Nephron progenitor cell (in vitro differentiated cells): ENCODE data around the gene KCNJ6.

Experiments used
- DNase-seq: peaks from one replicate; pipeline ENCODE4 v3.0.0; 2021
- H3K27ac Mint-ChIP-seq: 2 replicates; pipeline ENCODE4 v1.8.0; 2021; ENCODE audit warnings: mild to moderate bottlenecking, moderate library complexity, mixed read lengths
- H3K27me3 Mint-ChIP-seq: 2 replicates; pipeline ENCODE4 v1.8.0; 2021; ENCODE audit warnings: mild to moderate bottlenecking, low read depth, mixed read lengths; ENCODE audit not compliant: poor library complexity
- H3K36me3 Mint-ChIP-seq: 2 replicates; pipeline ENCODE4 v1.8.0; 2021; ENCODE audit warnings: low read depth, mixed read lengths
- H3K4me1 Mint-ChIP-seq: 2 replicates; pipeline ENCODE4 v1.8.0; 2021; ENCODE audit warnings: mixed read lengths
- H3K4me3 Mint-ChIP-seq: 2 replicates; pipeline ENCODE4 v1.8.0; 2021; ENCODE audit warnings: mild to moderate bottlenecking, moderate library complexity, mixed read lengths
- H3K9me3 Mint-ChIP-seq: 2 replicates; pipeline ENCODE4 v1.8.0; 2021; ENCODE audit warnings: mild to moderate bottlenecking, moderate library complexity, mixed read lengths
- CTCF ChIP-seq: fragments of 200-600 bp; sonication (generic); IDR thresholded peaks from 2 replicates; pipeline ENCODE4 v1.5.0; 2021; ENCODE audit warnings: antibody characterized with exemption

The KCNJ6 gene

GRCh38 chr21:37870221-37870620 is 46.0 kb downstream of the KCNJ6 start:
- no peaks in the 10 kb centered on the region for H3K4me1 Mint-ChIP-seq
- no peaks in the 10 kb centered on the region for H3K9me3 Mint-ChIP-seq
- no peak for TF ChIP-seq CTCF
- H3K4me3 Mint-ChIP-seq: no peak overlapping the region
- no peak for DNase-seq
- no peak overlapping the region for H3K27ac Mint-ChIP-seq
- H3K36me3 Mint-ChIP-seq: no peaks in the 10 kb centered on the region
- peaks cover 9% of the 10 kb centered on the region for H3K27me3 Mint-ChIP-seq

- no peaks in the 10 kb centered on the region for H3K4me1 Mint-ChIP-seq
- TF ChIP-seq CTCF: no peak
- no peak for DNase-seq
These were observed 46.6 kb downstream of the KCNJ6 start for GRCh38 chr21:37869661-37870060.

GRCh38 chr21:37868446-37869295 is 47.6 kb downstream of the KCNJ6 start:
- H3K9me3 Mint-ChIP-seq: no peaks in the 10 kb centered on the region
- H3K27ac Mint-ChIP-seq: no peak overlapping the region
- no peaks in the 10 kb centered on the region for H3K4me1 Mint-ChIP-seq
- no peak for DNase-seq
- H3K27me3 Mint-ChIP-seq: peaks cover 9% of the 10 kb centered on the region
- no peak for TF ChIP-seq CTCF
- H3K4me3 Mint-ChIP-seq: no peak overlapping the region
- H3K36me3 Mint-ChIP-seq: no peaks in the 10 kb centered on the region

More at GRCh38 chr21:37869661-37870060, 46.6 kb downstream of the KCNJ6 start:
- H3K27me3 Mint-ChIP-seq: peaks cover 9% of the 10 kb centered on the region
- H3K9me3 Mint-ChIP-seq: no peaks in the 10 kb centered on the region
- no peaks in the 10 kb centered on the region for H3K36me3 Mint-ChIP-seq
- H3K4me3 Mint-ChIP-seq: no peak overlapping the region
- no peak overlapping the region for H3K27ac Mint-ChIP-seq

- Mint-ChIP-seq H3K4me3 (no peak overlapping the region), H3K36me3 (no peaks in the 10 kb centered on the region), H3K27me3 (peaks cover 3% of the 10 kb centered on the region), H3K9me3 (no peaks in the 10 kb centered on the region), H3K4me1 (peaks cover 5% of the 10 kb centered on the region), H3K27ac (no peak overlapping the region)
- no peak for DNase-seq
- no peak for TF ChIP-seq CTCF
These were observed 50.2 kb downstream of the KCNJ6 start for GRCh38 chr21:37866027-37866426.

GRCh38 chr21:37865156-37865555 is 51.1 kb downstream of the KCNJ6 start:
- Mint-ChIP-seq H3K36me3 (no peaks in the 10 kb centered on the region), H3K27me3 (peaks cover 3% of the 10 kb centered on the region), H3K9me3 (no peaks in the 10 kb centered on the region), H3K4me1 (peaks cover 5% of the 10 kb centered on the region), H3K4me3 (no peak overlapping the region), H3K27ac (no peak overlapping the region)
- DNase-seq: no peak
- no peak for TF ChIP-seq CTCF

GRCh38 chr21:37863842-37864241 is 52.4 kb downstream of the KCNJ6 start:
- no peak for DNase-seq
- no peak for TF ChIP-seq CTCF
- Mint-ChIP-seq H3K27ac (no peak overlapping the region), H3K27me3 (peaks cover 3% of the 10 kb centered on the region), H3K9me3 (no peaks in the 10 kb centered on the region), H3K4me1 (peaks cover 5% of the 10 kb centered on the region), H3K4me3 (no peak overlapping the region), H3K36me3 (no peaks in the 10 kb centered on the region)
